D721Med (cell line): Measurements from ENCODE around the gene KLHDC8A.
"Not testable (repeated sequence)": the region's sequence is repeated elsewhere in the genome, so short reads cannot be mapped to it uniquely, and the experiment has no call there.

Experiments used
- DNase-seq: peaks from one replicate; pipeline ENCODE4 v3.0.0; 2011; ENCODE audit warnings: low spot score; ENCODE audit not compliant: insufficient read length
- FAIRE-seq: peaks from 2 replicates; lab custom pipeline; 2011; peaks lifted over from hg19 to GRCh38; lab: Jason Lieb, UNC
- TF ChIP-seq, protein P1 (sequence below): IDR thresholded peaks from 2 replicates; pipeline ENCODE4 v1.5.1; 2012; ENCODE audit warnings: mild to moderate bottlenecking, control low read depth; ENCODE audit not compliant: insufficient read depth; ENCODE audit errors: missing control alignments

KLHDC8A gene

DNA sequence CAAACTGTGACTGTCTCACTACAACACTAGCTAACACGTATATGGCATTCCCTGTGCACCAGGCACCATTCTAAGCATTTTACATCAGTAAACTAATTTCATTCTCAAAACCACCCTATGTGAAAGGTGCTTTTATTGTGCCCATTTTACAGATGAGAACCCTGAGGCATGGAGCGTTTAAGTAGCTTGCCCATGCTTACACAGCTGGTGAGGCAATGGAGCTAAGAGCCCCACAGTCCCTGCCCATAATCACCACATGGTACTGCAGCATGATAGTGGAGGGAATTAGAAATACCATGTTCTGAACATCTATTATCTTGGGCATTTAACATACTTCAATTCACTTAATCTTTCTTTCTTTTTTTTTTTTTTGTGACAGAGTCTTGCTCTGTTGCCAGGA is 31.1 kb upstream of the KLHDC8A start:
- DNase-seq (no peak), FAIRE-seq (no peak)
- TF ChIP-seq, protein P1, sequence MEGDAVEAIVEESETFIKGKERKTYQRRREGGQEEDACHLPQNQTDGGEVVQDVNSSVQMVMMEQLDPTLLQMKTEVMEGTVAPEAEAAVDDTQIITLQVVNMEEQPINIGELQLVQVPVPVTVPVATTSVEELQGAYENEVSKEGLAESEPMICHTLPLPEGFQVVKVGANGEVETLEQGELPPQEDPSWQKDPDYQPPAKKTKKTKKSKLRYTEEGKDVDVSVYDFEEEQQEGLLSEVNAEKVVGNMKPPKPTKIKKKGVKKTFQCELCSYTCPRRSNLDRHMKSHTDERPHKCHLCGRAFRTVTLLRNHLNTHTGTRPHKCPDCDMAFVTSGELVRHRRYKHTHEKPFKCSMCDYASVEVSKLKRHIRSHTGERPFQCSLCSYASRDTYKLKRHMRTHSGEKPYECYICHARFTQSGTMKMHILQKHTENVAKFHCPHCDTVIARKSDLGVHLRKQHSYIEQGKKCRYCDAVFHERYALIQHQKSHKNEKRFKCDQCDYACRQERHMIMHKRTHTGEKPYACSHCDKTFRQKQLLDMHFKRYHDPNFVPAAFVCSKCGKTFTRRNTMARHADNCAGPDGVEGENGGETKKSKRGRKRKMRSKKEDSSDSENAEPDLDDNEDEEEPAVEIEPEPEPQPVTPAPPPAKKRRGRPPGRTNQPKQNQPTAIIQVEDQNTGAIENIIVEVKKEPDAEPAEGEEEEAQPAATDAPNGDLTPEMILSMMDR: no peak

DNA sequence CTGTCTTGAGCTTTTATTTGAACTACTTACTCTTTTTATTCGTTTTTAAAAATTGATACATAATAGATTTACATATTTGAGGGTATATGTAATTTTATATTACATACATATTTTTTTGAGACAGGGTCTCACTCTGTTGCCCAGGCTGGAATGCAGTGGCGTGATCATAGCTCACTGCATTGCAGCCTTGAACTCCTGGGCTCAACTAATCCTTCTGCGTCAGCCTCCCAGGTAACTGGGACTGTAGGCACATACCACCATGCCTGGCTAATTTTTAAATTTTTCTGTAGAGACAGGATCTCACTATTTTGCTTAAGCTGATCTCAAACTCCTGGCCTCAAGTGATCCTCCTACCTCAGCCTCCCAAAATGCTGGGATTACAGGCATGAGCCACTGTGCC is 26.3 kb upstream of the KLHDC8A start:
- FAIRE-seq, DNase-seq: not testable (repeated sequence)

DNA sequence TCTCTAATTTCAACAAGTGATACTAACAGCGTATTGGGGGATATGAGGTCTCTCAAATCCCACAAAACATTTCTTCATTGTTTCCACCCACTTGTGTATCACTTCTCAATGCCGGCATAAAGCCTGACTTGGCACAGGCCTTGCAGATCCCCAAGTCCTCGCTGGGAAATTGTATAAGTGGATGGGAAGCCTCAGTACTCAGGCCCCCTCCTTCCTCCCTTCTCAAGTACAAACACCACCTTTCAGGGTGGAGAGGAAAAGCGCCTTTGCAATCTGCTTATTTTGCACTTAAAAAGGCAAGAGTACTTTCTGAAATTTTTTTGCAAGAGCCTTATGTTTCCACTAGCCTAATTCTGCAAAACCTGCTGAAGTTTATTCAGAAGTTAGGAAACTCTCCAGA is 25.8 kb upstream of the KLHDC8A start:
- DNase-seq: no peak
- TF ChIP-seq, protein P1: no peak
- no peak for FAIRE-seq

DNA sequence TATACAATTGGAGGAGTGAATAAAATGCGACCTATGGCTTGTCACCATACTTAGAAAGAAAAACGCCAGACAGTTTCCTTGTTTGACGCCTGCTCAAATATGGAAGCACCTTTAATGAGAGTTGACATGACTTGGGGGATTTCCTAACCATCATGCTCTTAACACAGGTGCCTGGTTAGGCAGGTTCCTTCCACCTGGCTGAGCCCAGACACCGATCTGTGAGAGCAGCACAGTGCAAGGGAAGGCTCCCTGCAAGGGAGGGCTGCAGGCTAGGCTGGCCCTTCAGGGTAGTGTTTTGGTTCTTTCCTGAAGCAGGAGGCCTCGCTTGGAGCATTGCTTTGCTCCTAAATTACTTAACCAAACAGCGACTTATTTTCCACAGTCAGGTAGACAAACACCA is 24.6 kb upstream of the KLHDC8A start:
- TF ChIP-seq, protein P1: no peak
- DNase-seq (no peak), FAIRE-seq (no peak)

DNA sequence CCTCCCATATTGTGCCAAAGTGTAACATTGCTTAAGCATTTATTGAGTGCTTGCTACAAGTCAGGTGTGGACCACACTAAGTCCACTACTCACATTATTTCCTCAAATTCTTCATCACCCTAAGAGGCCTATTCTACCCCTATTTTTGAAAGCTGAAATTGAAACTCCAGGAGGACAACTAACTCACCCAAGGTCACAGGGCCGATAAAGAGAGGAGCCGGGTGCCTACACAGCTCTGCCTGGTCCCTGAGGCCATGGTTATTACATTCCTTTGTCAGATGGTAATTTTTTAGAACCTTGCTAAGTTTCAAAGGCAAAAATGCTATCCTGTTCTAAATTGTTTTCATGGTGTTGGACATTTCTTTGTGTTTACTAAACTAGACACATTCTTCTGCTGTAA is 24.2 kb upstream of the KLHDC8A start:
- TF ChIP-seq, protein P1: no peak
- DNase-seq (no peak), FAIRE-seq (no peak)

DNA sequence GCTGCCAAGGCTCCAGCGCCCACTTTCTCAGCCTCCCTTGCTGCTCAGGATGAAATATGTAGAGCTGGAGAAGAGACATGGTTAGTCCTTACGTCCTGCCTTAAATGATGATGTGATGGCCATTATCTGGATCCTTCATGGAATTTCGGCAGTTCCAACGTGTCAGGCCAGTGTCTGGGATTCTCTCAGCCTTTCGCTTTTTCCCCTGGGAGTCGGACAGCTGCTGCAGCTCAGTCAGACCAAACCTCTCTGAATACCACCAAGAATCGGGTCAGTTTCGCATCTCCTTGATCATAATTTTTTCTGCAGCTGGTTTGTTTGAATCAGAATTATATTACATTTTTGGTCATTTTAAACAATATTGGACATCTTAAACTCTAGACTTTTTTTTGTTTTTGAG is 22.3 kb upstream of the KLHDC8A start:
- TF ChIP-seq, protein P1: no peak
- DNase-seq (no peak), FAIRE-seq (no peak)

DNA sequence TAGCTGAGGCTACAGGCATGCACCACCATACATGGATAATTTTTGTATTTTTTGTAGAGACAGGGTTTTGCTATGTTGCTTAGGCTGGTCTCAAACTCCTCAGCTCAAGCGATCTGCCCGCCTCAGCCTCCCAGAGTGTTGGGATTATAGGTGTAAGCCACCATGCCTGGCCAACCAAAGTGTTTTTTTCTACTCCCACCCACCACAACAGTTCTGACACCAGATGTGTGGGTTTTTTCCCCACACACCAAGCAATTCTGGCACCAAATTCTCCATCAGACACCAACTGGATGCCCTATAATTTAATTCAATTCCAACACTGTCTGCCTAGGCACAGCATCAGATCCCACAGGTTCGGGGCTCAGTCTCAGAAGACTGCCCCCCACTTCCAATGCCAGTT is 20.6 kb upstream of the KLHDC8A start:
- FAIRE-seq (no peak), DNase-seq (no peak)
- TF ChIP-seq, protein P1: no peak

DNA sequence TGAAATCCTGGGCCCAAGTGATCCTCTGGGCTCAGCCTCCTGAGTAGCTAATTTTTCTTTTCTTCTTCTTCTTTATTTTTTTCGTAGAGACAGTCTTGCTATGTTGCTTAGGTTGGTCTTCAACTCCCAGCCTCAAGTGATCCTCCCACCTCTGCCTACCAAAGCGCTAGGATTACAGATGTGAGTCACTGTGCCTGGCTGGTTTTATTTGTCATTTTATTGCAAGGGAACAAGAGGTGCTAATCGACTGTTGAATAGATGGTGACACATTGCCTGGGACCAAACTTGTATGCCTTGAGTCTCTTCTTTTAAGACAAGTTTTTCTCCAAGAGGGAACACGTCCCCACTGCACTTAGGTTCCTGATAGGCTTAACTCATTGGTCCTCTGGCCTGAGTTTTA is 20.0 kb upstream of the KLHDC8A start:
- no peak for DNase-seq
- FAIRE-seq: no peak
- TF ChIP-seq, protein P1: no peak
